HepG2 (cell line): ENCODE data around the gene HDAC5. TPM values are rescaled to one million over a fixed set of nuclear protein-coding genes. Genes with fewer than 3 reads are reported as not detected.
A peak's percentile ranks its signal among the peaks of the same experiment; 100 is the strongest.

Experiments
- CCAR2 ChIP-seq: fragments of 200-400 bp; formaldehyde crosslinking; optimal IDR thresholded peaks from 2 replicates; pipeline ENCODE3; 2018; ENCODE audit warnings: low read depth, mild to moderate bottlenecking, low read length, moderate library complexity
- CENPBD1 ChIP-seq: sonication (generic); formaldehyde crosslinking; IDR thresholded peaks from 2 replicates; pipeline ENCODE4 v1.8.0; 2022; ENCODE audit warnings: missing genetic modification reagents, low read depth, mild to moderate bottlenecking, borderline replicate concordance
- FOXO1 ChIP-seq: sonication (generic); formaldehyde crosslinking; IDR thresholded peaks from 2 replicates; pipeline ENCODE4 v1.4.0; 2020; ENCODE audit warnings: missing genetic modification reagents
- FOXP4 ChIP-seq: sonication (generic); formaldehyde crosslinking; IDR thresholded peaks from 2 replicates; pipeline ENCODE4 v1.4.0; 2020; ENCODE audit warnings: missing genetic modification reagents
- GABPB1 ChIP-seq: IDR thresholded peaks from 2 replicates; pipeline ENCODE4 v1.6.1; 2016; ENCODE audit warnings: mild to moderate bottlenecking, missing genetic modification reagents, moderate library complexity, missing compliant biosample characterization
- GLMP ChIP-seq: sonication (generic); formaldehyde crosslinking; IDR thresholded peaks from 2 replicates; pipeline ENCODE4 v1.9.0; 2021; ENCODE audit warnings: missing genetic modification reagents, mild to moderate bottlenecking, borderline replicate concordance
- HHEX ChIP-seq: IDR thresholded peaks from 2 replicates; pipeline ENCODE4 v1.6.1; 2016; ENCODE audit warnings: control low read depth
- HOXD1 ChIP-seq: sonication (generic); formaldehyde crosslinking; IDR thresholded peaks from 2 replicates; pipeline ENCODE4 v1.5.0; 2020; ENCODE audit warnings: missing genetic modification reagents
- MEIS1 ChIP-seq: sonication (generic); formaldehyde crosslinking; IDR thresholded peaks from 2 replicates; pipeline ENCODE4 v1.9.0; 2021; ENCODE audit warnings: mild to moderate bottlenecking, missing genetic modification reagents, moderate library complexity, borderline replicate concordance
- MIER3 ChIP-seq: IDR thresholded peaks from 2 replicates; pipeline ENCODE4 v1.6.1; 2016; ENCODE audit warnings: missing compliant biosample characterization, borderline replicate concordance
- PAX8 ChIP-seq: sonication (generic); formaldehyde crosslinking; IDR thresholded peaks from 2 replicates; pipeline ENCODE4 v1.8.0; 2022; ENCODE audit warnings: mild to moderate bottlenecking, missing genetic modification reagents, borderline replicate concordance
- REPIN1 ChIP-seq: sonication (generic); formaldehyde crosslinking; IDR thresholded peaks from 2 replicates; pipeline ENCODE4 v1.8.0; 2022; ENCODE audit warnings: missing genetic modification reagents, low read depth, mild to moderate bottlenecking, borderline replicate concordance
- SOX5 ChIP-seq: IDR thresholded peaks from 2 replicates; pipeline ENCODE4 v1.6.1; 2016; ENCODE audit warnings: borderline replicate concordance
- STAT6 ChIP-seq: sonication (generic); formaldehyde crosslinking; IDR thresholded peaks from 2 replicates; pipeline ENCODE4 v1.4.0; 2020; ENCODE audit warnings: missing genetic modification reagents, mild to moderate bottlenecking, borderline replicate concordance
- TBL1XR1 ChIP-seq: fragments of 150-350 bp; IDR thresholded peaks from 2 replicates; pipeline ENCODE4 v1.6.1; 2014; ENCODE audit warnings: borderline replicate concordance, low read length; ENCODE audit not compliant: partially characterized antibody
- TFE3 ChIP-seq: IDR thresholded peaks from 2 replicates; pipeline ENCODE4 v1.6.1; 2016
- ZFY ChIP-seq: sonication (generic); formaldehyde crosslinking; IDR thresholded peaks from 2 replicates; pipeline ENCODE4 v1.4.0; 2020; ENCODE audit warnings: missing genetic modification reagents
- ZMYM3 ChIP-seq: sonication (generic); formaldehyde crosslinking; IDR thresholded peaks from 2 replicates; pipeline ENCODE4 v1.5.1; 2020; ENCODE audit warnings: mild to moderate bottlenecking, missing genetic modification reagents
- ZNF253 ChIP-seq: sonication (generic); formaldehyde crosslinking; IDR thresholded peaks from 2 replicates; pipeline ENCODE4 v1.8.0; 2022; ENCODE audit warnings: mild to moderate bottlenecking, missing genetic modification reagents, borderline replicate concordance
- ZNF274 ChIP-seq: sonication (generic); formaldehyde crosslinking; IDR thresholded peaks from 2 replicates; pipeline ENCODE4 v1.5.1; 2020; ENCODE audit warnings: mild to moderate bottlenecking, missing genetic modification reagents
- ZNF337 ChIP-seq: sonication (generic); formaldehyde crosslinking; IDR thresholded peaks from 2 replicates; pipeline ENCODE4 v1.5.1; 2020; ENCODE audit warnings: missing genetic modification reagents, low read depth, mild to moderate bottlenecking, borderline replicate concordance
- ZNF546 ChIP-seq: sonication (generic); formaldehyde crosslinking; conservative IDR thresholded peaks from 2 replicates; pipeline ENCODE4 v1.8.1; 2023; ENCODE audit warnings: mild to moderate bottlenecking, missing genetic modification reagents
- ZNF878 ChIP-seq: sonication (generic); formaldehyde crosslinking; IDR thresholded peaks from 2 replicates; pipeline ENCODE4 v1.8.1; 2023; ENCODE audit warnings: mild to moderate bottlenecking, missing genetic modification reagents, moderate library complexity
- polyA plus RNA-seq, 8 experiments: library from polyadenylated mRNA; depleted of rRNA in 3 of 8; stranded (reverse) in 7 of 8; unstranded in 1 of 8; fragments of >200 nt; fragmentation: Illumina TruSeq in 4 of 8; extraction: Trizol in 4 of 8; gene quantifications; 2 replicates each; pipeline versions ENCODE4 v1.2.1 to v1.2.3, GENCODE V29; 2011 to 2016; ENCODE audit warnings: low read depth in 4 of 8, missing spikeins in 1 of 8, mixed read lengths in 1 of 8; ENCODE audit not compliant: insufficient read depth in 1 of 8
- total RNA-seq, 5 experiments: library from RNA; depleted of rRNA; stranded (reverse); fragments of >200 nt; fragmentation: Illumina TruSeq; extraction: Trizol; gene quantifications; 2 replicates each; pipeline ENCODE4 v1.2.3, GENCODE V29; 2016; ENCODE audit warnings: low read depth in 1 of 5

HDAC5 gene
- total and polyA plus RNA-seq, 2 of the 13 experiments (the other 11 are each of a cell fraction or from before 2014, with no cell fraction given) = 46.4 to 85.4 TPM

GRCh38 chr17:44133918-44134476 lies 10.6 kb upstream of the HDAC5 start (continued):
- TF ChIP-seq ZNF546 (CRISPR knock-in tag) = 0 out of 2 replicates have a peak, but pooled peaks have one; percentile 40
- peak; percentile 53; the same call in 1 of the 2 replicates for TF ChIP-seq TFE3 (CRISPR knock-in tag)
- TF ChIP-seq PAX8 (CRISPR knock-in tag) = no peak
- TF ChIP-seq GLMP (CRISPR knock-in tag) = no peak
- no peak for TF ChIP-seq CCAR2
- no peak for TF ChIP-seq ZNF253 (CRISPR knock-in tag)
- TF ChIP-seq MIER3 = peak; percentile 89; the same call in 1 of the 2 replicates
- peak; percentile 71 for TF ChIP-seq SOX5 (CRISPR knock-in tag)
- no peak for TF ChIP-seq ZNF878 (CRISPR knock-in tag)
- no peak for TF ChIP-seq HOXD1 (CRISPR knock-in tag)
- TF ChIP-seq ZFY (CRISPR knock-in tag) = peak; percentile 59; the same call in 1 of the 2 replicates
- peak; percentile 89 for TF ChIP-seq FOXO1 (CRISPR knock-in tag)
- peak; percentile 59; the same call in 1 of the 2 replicates for TF ChIP-seq REPIN1 (CRISPR knock-in tag)
- no peak for TF ChIP-seq FOXP4 (CRISPR knock-in tag)
- TF ChIP-seq CENPBD1 (CRISPR knock-in tag) = no peak
- TF ChIP-seq STAT6 (CRISPR knock-in tag) = no peak
- TF ChIP-seq MEIS1 (CRISPR knock-in tag) = peak; percentile 94
- TF ChIP-seq TBL1XR1 = no peak
- peak; percentile 98 for TF ChIP-seq ZMYM3 (CRISPR knock-in tag)
- TF ChIP-seq GABPB1 (CRISPR knock-in tag) = peak; percentile 52
- TF ChIP-seq ZNF337 (CRISPR knock-in tag) = no peak; the same call in 1 of the 2 replicates
- peak; percentile 47; the same call in 1 of the 2 replicates for TF ChIP-seq ZNF274
- no peak for TF ChIP-seq HHEX (CRISPR knock-in tag)
